Measurements from ENCODE around the gene ACOX3.
"Not testable (repeated sequence)": the region's sequence is repeated elsewhere in the genome, so short reads cannot be mapped to it uniquely, and the experiment has no call there.

ACOX3 gene

DNA sequence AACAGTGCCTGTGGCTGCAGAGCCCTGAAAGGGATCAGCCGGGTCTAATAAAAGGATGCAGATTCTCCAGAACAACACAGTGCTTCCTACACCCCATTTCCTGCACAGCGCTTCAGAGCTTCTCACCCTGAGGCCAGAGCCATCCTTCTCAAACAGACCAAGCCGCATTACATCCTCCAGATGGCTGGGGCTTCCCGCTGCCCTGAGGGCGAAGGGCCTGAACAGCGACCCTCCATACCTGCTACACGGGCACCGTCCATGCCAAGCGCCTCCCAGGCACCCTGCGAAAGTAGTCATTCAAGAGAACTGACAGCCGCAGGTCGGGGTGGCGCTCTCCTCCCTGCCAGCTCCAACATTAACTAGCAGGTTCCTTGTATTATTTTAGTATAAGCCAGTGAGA, 36.5 kb downstream of the ACOX3 start:
- DNase-seq = no peak

GRCh38 chr4:8403173-8403753, 37.3 kb downstream of the ACOX3 start:
- peak; percentile 10 for DNase-seq

- DNase-seq = no peak
These were observed 37.9 kb downstream of the ACOX3 start for GRCh38 chr4:8402640-8403039.

DNA sequence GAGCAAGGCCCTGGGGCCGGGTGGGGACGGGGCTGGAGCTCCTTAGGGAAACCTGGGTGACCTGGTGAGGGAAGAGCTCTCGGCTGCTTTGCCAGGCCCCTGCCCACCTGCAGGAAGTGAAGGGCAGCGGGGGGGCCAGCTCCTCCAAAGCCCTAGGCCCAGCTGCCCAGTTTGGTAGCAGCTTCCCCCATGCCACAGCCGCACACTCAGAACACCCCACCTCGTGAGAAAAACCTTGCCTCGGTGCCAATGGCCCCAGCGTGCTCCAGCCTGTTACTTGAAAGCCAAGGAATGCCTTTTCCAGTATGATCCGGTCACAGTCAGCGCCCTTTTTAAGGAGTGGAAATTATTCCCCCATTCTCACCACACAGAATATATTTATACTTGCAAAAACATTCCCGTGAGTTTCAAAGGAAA, 38.3 kb downstream of the ACOX3 start:
- DNase-seq = no peak

- no peak for DNase-seq
These were observed 38.9 kb downstream of the ACOX3 start for GRCh38 chr4:8401665-8402064.

GRCh38 chr4:8400632-8401325, 39.7 kb downstream of the ACOX3 start:
- DNase-seq = no peak

DNA sequence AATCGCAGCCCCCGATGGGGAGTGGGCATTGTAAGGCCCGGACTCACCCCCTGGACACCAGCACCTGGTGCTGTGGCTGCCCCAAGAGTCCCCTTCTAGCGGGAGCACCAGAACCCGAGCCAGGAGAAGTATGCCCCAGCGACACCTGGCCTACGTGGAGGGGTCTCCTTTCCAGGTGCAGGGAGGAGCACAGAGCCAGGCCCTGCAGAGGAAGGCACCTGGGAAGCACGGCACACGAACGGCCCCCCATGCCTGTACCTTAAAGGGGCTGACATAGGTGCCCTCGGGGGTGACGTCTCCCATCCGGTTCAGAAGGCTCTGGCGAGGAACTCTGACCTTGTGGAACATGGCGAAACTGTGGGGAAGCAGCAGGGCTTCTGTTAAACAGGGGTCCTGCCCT, 41.2 kb downstream of the ACOX3 start:
- DNase-seq = no peak

- no peak for DNase-seq
These were observed 42.2 kb downstream of the ACOX3 start for GRCh38 chr4:8398347-8398746.

GRCh38 chr4:8396762-8397406, 43.6 kb downstream of the ACOX3 start:
- no peak for DNase-seq

DNA sequence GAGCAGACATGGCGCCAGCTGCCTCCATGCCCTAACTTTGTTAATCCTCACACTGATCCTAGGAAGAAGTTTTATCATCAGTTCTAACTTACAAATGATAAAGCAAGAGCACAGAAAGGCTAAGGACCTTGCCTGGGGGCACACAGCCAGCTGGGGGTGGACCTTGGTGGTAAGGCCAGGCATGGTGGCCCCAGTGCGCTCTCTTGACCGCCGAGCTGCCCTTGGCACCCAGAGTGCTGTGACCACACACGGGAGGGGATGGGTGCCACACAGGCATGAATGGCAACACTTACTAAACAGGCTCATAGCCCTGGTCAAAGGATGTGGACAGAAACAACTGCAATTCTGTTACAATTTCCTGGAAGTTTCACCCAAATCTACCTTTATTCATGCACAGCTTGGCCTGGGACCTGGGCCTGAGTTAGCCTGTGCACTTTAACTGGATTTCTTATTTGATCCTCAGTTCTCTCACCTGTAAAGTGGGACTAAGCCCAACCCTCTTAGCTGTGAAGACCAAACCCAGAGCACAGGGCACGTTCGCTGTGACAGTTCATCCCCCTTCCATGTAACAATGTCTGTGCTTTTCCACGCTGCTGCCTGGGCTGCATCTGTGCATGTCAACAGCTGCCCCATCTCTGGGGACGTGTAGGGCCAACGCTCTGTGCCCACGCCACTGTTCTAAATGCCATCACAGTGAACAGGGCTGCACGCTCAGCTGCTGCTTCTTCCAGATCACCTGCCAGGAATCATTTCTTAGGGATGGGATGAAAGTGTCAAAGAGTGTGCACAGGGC, 44.8 kb downstream of the ACOX3 start:
- no peak for DNase-seq

- DNase-seq = no peak
These were observed 45.7 kb downstream of the ACOX3 start for GRCh38 chr4:8394806-8395205.

- no peak for DNase-seq
These were observed 46.4 kb downstream of the ACOX3 start for GRCh38 chr4:8394061-8394519.

- DNase-seq = no peak
These were observed 46.9 kb downstream of the ACOX3 start for GRCh38 chr4:8393593-8394038.

GRCh38 chr4:8392591-8393190, 47.8 kb downstream of the ACOX3 start:
- DNase-seq = no peak

DNA sequence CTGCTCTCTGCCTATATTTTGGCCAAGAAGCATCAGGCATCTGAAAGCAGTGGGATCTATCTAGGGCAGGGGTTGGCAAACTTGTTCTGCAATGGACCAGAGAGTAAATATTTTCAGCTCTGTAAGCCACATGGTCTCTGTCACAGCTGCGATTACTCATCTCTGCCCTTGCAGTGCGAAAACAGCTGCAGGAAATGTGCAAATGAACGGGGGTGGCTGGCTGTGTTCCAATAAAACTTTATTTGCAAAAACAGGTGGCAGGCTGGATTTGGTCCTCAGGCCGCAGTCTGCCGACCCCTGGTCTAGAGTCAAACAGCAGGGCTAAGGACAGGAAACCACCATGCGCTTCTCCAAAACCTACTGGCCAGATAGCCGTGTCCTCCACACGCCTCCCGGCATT, 48.6 kb downstream of the ACOX3 start:
- no peak for DNase-seq

DNA sequence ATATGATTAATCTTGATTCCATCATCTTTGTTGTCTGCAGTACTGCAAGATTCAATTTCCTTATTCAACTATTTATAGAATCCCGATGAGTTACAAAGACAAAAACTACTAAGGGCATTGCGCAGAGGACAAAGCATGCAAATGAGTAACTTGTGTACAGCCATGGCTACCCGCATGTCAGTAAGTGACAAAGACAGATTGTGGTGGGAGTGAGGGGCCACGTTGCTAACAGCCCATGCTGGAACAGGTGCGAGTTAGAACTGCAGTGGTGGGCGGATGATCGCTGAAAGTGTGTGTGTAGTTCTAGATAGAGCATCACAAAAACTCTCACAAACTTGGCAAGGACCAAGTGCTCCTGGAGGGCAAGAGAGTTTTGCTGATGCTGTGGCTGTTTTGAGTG, 49.5 kb downstream of the ACOX3 start:
- DNase-seq = no peak

- no peak for DNase-seq
These were observed 49.9 kb downstream of the ACOX3 start for GRCh38 chr4:8390577-8390976.

- no peak for DNase-seq
These were observed 52.0 kb downstream of the ACOX3 start for GRCh38 chr4:8388528-8388870.

DNA sequence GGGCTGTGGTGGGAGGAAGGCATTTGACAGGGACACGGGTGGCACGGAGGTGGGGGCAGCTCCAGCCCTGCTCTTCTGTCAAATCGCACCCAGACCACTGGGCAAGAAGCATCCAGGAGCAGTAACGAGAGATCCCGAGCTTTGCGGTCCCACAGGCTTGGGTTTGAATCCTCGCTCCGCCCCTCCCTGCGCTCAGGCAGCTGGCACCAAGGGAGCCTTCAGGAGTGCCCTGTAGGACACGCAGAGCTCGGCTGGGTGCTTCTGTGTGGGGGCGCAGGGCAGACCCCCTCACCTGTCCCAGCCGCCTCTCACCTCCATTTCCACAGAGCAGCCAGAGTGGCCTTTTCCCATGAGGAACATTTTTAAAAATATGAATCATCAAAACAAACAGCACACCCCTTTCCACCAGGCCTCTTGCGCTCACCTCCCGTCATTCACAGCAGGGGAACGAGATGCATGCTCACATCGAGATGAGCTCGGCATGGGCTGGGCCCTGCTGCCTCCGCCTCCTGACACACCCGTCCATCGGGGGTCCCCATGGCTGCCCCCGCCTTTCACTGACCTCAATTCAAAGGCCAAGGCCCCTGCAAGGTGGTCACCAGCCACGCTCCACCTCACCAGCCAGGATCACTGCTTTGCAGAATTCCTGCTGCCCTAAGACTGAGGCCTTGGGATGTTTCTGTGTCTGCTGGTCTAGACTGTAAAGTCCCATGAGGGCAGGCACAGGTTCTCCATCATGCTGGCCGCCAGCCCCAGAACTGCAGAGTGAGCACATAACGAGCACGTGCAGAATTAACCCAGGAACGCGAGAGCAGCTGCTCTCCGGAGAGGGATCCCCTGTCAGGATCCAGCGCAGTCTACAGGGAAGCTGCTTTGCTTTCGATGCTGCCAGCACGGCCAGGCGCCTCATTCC, 52.7 kb downstream of the ACOX3 start:
- no peak for DNase-seq

- no peak for DNase-seq
These were observed 53.3 kb downstream of the ACOX3 start for GRCh38 chr4:8387194-8387593.

GRCh38 chr4:8386731-8387130, 53.8 kb downstream of the ACOX3 start:
- DNase-seq = no peak

DNA sequence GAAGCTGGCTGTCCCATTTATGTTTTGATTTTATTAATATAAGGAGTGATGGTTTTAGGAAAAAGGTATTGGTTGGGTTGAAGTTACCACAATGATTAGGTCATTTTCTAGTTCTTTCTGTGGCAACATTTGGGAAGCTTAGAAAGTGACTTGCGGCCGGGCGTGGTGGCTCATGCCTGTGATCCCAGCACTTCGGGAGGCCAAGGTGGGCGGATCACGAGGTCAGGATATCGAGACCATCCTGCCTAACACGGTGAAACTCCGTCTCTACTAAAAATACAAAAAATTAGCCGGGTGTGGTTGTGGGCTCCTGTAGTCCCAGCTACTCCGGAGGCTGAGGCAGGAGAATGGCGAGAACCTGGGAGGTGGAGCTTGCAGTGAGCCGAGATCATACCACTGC, 54.4 kb downstream of the ACOX3 start:
- not testable (repeated sequence) for DNase-seq
